Stomach smooth muscle (tissue), 2 donors: ENCODE results near the gene MIA.

Experiments
- H3K27ac ChIP-seq: one replicate; pipeline ENCODE4 v1.7.0; 2013; ENCODE audit warnings: mild to moderate bottlenecking, low read length, inconsistent platforms
- H3K27me3 ChIP-seq, 2 donors: one replicate each; pipeline ENCODE4 v1.7.0; 2013; ENCODE audit warnings: low read length in 2 of 2; ENCODE audit not compliant: insufficient read depth in 2 of 2, control insufficient read depth in 1 of 2
- H3K36me3 ChIP-seq, 2 donors: one replicate each; pipeline ENCODE4 v1.7.0; 2013; ENCODE audit warnings: low read length in 2 of 2; ENCODE audit not compliant: control insufficient read depth in 2 of 2, insufficient read depth in 2 of 2
- H3K4me1 ChIP-seq: one replicate; pipeline ENCODE4 v1.7.0; 2013; ENCODE audit warnings: low read length; ENCODE audit not compliant: control insufficient read depth, insufficient read depth
- H3K4me3 ChIP-seq, 2 donors: one replicate each; pipeline ENCODE4 v1.7.0; 2013; ENCODE audit warnings: low read length in 2 of 2
- H3K9ac ChIP-seq, 2 donors: one replicate each; pipeline ENCODE4 v1.7.0; 2013; ENCODE audit warnings: low read length in 2 of 2, mild to moderate bottlenecking in 1 of 2
- H3K9me3 ChIP-seq, 2 donors: one replicate each; pipeline ENCODE4 v1.7.0; 2013; ENCODE audit warnings: low read length in 2 of 2; ENCODE audit not compliant: control insufficient read depth in 2 of 2
- donor health status: healthy.
- donor health status: Pancreatic carcinoma.

The MIA gene

GRCh38 chr19:40798683-40799557 is 23.6 kb downstream of the MIA start, which contains the start of gene EGLN2:
Gene EGLN2, plus strand, starts transcription at chr19:40799191. Its CDS starts 1,382 bp downstream, at chr19:40800573.
- H3K36me3 ChIP-seq: peaks cover 0 to 10% of the 10 kb centered on the region in 2 donors
- peaks cover 50% of the 10 kb centered on the region for H3K4me1 ChIP-seq
- H3K9ac ChIP-seq: peak within 1 kb of the TSS; percentile 79 to 87
- H3K27ac ChIP-seq: peak within 1 kb of the TSS; percentile 92
- H3K9me3 ChIP-seq: no peaks in the 10 kb centered on the region
- H3K27me3 ChIP-seq: no peaks in the 10 kb centered on the region
- H3K4me3 ChIP-seq: peak within 1 kb of the TSS; percentile 80 to 85

DNA sequence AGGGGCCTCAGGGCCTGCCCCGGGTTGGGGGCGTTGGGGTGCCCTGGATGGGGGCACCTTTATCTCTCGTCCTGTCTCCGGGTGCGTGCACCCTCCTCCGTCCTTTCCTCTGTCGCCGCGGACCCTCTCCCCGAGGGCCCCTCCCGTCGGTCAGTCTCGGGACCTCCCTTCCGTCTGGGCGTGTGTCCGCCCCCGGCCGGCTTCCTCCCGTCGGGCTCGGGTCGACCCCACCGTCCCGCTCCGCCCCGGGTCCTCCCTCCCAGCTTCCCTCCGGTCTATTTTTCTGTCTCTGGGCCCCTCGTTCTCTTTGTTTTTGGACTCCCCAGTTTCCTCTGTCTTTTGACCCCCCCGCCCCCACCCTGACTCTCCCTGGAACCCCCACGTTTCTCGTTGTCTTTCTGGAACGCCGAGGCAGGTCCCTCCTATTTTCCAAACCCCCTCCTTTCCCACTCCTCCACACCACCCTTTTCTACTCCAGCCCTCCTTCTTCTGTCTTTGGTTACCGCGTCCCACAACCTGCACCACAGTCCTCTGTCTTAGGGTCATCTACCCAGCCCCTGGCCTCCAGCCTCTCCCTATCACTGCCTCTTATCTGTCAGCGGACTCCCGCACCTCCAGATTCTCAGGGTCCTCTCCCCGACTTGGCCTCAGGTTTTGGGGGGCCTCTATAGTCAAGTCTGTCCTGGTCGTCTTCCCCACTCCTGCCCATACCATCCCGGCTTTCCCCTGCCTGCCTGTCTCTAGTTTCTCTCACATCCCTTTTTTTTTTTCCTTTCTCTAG is 24.4 kb downstream of the MIA start:
- Histone ChIP-seq H3K9me3 (no peaks in the 10 kb centered on the region), H3K27me3 (no peaks in the 10 kb centered on the region), H3K36me3 (peaks cover 0 to 10% of the 10 kb centered on the region in 2 donors), H3K4me3 (peak overlapping the region; percentile 80 to 85), H3K4me1 (peaks cover 59% of the 10 kb centered on the region), H3K9ac (peak overlapping the region; percentile 79 to 84), H3K27ac (peak overlapping the region; percentile 75)

- H3K4me3 ChIP-seq: peak overlapping the region; percentile 80 to 85
- H3K4me1 ChIP-seq: peaks cover 66% of the 10 kb centered on the region
- no peaks in the 10 kb centered on the region for H3K27me3 ChIP-seq
- peak overlapping the region; percentile 79 to 84 for H3K9ac ChIP-seq
- peaks cover 0 to 11% of the 10 kb centered on the region in 2 donors for H3K36me3 ChIP-seq
- H3K9me3 ChIP-seq: no peaks in the 10 kb centered on the region
- peak overlapping the region; percentile 75 for H3K27ac ChIP-seq
Measured at GRCh38 chr19:40800339-40800996, 25.1 kb downstream of the MIA start.

DNA sequence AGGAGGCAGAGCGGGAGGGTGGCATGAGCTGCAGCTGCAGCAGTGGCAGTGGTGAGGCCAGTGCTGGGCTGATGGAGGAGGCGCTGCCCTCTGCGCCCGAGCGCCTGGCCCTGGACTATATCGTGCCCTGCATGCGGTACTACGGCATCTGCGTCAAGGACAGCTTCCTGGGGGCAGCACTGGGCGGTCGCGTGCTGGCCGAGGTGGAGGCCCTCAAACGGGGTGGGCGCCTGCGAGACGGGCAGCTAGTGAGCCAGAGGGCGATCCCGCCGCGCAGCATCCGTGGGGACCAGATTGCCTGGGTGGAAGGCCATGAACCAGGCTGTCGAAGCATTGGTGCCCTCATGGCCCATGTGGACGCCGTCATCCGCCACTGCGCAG is 25.7 kb downstream of the MIA start:
- Histone ChIP-seq H3K4me1 (peaks cover 69% of the 10 kb centered on the region), H3K4me3 (peak overlapping the region; percentile 16 to 85)

GRCh38 chr19:40801426-40802299 is 26.3 kb downstream of the MIA start:
- Histone ChIP-seq H3K9me3 (no peaks in the 10 kb centered on the region), H3K36me3 (peaks cover 0 to 13% of the 10 kb centered on the region in 2 donors), H3K27me3 (no peaks in the 10 kb centered on the region), H3K4me1 (peaks cover 76% of the 10 kb centered on the region), H3K27ac (peak overlapping the region; percentile 75), H3K9ac (peak overlapping the region; percentile 41 to 51), H3K4me3 (peak overlapping the region; percentile 47 to 85)

More for the DNA sequence above, 25.7 kb downstream of the MIA start:
- Histone ChIP-seq H3K9ac (peak overlapping the region; percentile 29 to 79), H3K9me3 (no peaks in the 10 kb centered on the region), H3K27ac (peak overlapping the region; percentile 75), H3K27me3 (no peaks in the 10 kb centered on the region), H3K36me3 (peaks cover 0 to 13% of the 10 kb centered on the region in 2 donors)

DNA sequence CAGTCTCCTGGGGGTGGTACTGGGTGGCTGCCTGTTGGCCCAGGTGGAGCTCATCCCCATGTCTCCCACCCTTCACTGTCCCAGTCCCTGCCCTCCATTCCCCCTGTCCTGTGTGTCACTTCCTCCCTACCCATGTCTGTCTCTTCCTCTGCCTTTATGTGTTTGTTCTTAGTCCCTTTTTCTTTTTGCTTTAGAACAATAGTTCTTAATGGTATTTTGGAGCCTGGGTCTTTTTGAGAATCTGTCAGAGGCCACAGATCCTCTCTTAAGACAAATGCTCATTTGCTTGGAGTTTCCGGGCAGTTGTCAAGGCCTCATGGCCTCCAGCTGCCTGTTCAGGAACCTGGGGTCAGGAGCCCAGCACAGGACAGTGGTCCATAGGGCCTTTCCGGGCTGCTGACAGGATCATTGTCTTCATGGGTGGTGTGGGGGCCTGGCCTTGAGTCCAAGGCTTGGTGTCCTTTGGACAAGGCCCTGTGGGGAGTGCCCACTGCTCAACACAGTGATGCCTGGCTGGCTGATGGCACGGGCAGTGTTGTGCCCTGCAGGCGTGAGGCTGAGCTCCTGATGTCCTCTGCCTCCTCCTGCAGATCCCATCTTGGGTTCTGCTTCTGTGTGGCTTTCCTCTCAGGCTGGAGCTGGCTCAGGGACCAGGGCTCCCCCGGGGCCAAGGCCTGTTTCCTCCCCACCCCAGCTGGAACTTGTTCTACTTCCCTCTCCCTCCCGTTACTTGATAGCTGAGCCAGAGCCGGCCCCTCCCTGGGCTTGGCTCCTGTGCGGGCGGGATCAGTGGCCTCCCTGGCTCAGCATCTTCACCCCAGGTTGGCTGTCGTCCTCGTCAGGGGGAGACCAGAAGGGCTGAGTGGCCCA is 27.2 kb downstream of the MIA start:
- Histone ChIP-seq H3K36me3 (peaks cover under 1 to 17% of the 10 kb centered on the region in 2 donors), H3K27ac (peak overlapping the region; percentile 75), H3K27me3 (no peaks in the 10 kb centered on the region), H3K9ac (peak overlapping the region; percentile 46 to 51), H3K4me3 (peak overlapping the region; percentile 47 to 85), H3K4me1 (peaks cover 82% of the 10 kb centered on the region), H3K9me3 (no peaks in the 10 kb centered on the region)

DNA sequence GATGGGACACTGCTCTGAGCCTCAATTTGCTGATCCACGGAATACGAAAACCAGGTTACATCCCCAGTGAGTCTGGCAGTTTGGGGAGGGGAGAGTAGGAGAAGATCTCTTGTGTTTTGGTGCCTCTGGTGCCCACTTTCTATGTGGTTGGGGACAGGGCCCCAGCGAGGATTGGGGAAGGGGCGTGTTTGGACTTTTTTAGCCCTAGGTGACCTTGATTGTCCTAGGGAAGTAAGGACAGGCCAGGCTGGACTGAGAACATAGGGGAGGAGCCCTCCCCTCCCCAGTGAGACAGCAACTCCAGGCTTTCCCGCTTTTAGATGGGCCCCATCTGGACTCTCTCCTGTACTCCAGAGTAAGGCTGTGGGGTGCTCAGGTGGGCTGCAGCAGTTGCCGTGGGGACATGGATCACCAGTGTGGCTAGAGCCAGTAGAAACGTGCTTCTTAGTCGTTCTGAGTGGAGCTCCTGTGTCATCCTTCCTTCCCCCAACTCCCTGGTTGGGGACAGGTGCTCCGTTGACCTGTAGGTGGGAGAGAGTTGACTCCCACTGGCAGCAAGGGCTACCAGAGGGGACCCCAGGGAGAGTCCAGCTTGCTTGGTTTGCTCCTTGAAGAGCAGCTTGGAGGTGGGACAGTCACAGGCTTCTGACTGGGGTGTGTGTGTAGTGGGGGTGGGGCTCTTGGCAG is 28.0 kb downstream of the MIA start:
- Histone ChIP-seq H3K4me3 (peak overlapping the region; percentile 23 to 85), H3K9ac (peak overlapping the region; percentile 46 to 51), H3K4me1 (peaks cover 76% of the 10 kb centered on the region), H3K27me3 (no peaks in the 10 kb centered on the region), H3K27ac (peak overlapping the region; percentile 75), H3K9me3 (no peaks in the 10 kb centered on the region), H3K36me3 (peaks cover 6 to 23% of the 10 kb centered on the region in 2 donors)

DNA sequence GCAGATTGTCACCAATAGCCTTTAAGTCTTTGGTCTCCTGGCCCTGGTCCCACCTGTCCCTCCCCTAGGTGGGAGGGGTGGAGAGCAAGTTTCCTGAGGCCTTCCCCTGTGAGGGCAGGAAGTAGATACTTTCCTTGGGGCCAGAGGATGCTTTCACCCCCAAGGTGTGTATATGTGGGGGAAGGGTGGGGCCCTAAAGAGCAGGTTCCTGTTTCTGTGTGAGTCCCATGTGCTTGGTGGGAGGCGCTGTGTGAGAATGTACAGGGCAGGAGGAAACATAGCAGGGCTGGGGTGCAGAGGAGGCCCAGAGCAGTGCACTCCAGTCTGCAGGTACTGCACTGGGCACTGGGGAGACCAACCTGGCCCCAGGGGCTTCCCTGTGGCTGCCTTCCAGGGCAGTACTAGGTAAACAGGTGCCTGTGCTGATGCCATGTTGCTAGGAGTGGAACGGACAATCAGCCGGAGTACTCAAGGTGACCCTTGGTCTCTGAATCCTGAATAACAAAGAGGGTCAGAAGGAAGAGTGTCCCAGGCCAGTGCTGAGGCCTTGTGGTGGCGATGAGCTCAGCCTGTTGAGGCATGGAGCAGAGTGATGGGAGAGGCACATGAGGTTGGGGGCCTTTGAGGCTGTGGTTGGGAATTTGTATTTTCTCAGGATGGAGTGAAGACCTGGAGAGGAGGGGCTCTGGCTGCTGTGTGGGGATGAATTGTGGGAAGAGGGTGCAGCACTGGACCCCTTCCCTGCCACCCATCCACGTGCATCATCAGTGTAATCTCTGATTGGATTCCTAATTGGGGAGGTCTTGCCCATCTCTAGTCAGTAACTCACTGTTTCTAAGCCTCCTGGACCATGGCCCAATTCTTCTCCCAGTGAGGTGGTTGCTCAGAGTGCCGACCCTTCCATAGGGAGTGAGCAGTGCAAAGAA is 28.8 kb downstream of the MIA start:
- H3K27ac ChIP-seq: peak overlapping the region; percentile 75
- no peaks in the 10 kb centered on the region for H3K9me3 ChIP-seq
- no peaks in the 10 kb centered on the region for H3K27me3 ChIP-seq
- H3K4me1 ChIP-seq: peaks cover 76% of the 10 kb centered on the region
- H3K4me3 ChIP-seq: peak overlapping the region in 1 of 2 donors; percentile 85
- H3K9ac ChIP-seq: peak overlapping the region; percentile 36 to 46
- peaks cover 9 to 27% of the 10 kb centered on the region in 2 donors for H3K36me3 ChIP-seq
